ENCODE data around the gene VAV1. TPM values are rescaled to one million over a fixed set of nuclear protein-coding genes. Genes with fewer than 3 reads are reported as not detected.

The VAV1 gene
- total and polyA plus RNA-seq, 2 donors (not counting 3 experiments of a cell fraction or from before 2014, with no cell fraction given): not detected

DNA sequence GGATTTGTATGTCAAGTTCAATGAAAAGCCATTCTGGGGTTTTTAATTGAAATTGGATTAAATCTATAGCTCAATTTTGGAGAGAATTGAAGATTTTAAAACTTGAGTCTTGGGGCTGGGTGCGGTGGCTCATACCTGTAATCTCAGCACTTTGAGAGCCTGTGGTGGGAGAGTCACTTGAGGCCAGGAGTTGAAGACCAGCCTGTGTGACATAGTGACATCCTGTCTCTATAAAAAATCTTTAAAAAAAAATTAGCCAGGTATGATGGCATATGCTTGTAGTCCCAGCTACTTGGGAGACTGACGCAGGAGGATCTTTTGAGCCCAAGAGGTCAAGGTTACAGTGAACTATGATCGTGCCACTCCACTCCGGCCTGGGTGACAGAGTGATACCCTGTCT is 41.2 kb downstream of the VAV1 start:
- ChIA-PET CTCF (interaction anchor here (1.0 to 1.8 kb wide), 2 partner anchors 13 to 50 kb away, joined by 3 to 4 read pairs; no protein-coding TSS in a partner anchor), POLR2A (no interaction called here)
- H3K79me2 ChIP-seq (ENCODE audit: control insufficient read depth, insufficient read depth, low read length): no peaks in the 10 kb centered on the region
- intact Hi-C loops (cut with micrococcal nuclease) (no loop called here), dilution Hi-C loops (cut with MboI; ENCODE audit: extremely low pct_ligation_motif_present, low sequenced_read_pairs) (no loop called here)
- FAIRE-seq (no peak), DNase-seq (ENCODE audit: low read depth, low spot score) (no peak)
- H3K4me3 ChIP-seq (replicated peaks in 1 of 3; ENCODE audit: insufficient read depth in 1 of 3, low read depth in 1 of 3, low read length in 3 of 3): no peak overlapping the region
- H3K36me3 ChIP-seq (ENCODE audit: control insufficient read depth in 2 of 2, extremely low read depth in 1 of 2, insufficient read depth in 2 of 2, low read length in 2 of 2): no peaks in the 10 kb centered on the region
- H3K9me3 ChIP-seq (replicated peaks; ENCODE audit: control insufficient read depth, insufficient read depth, low read length): no peaks in the 10 kb centered on the region
- H3K4me2 ChIP-seq (ENCODE audit: insufficient read depth, low read length): no peak overlapping the region
- H3K9me1 ChIP-seq (replicated peaks; ENCODE audit: control insufficient read depth, extremely low read depth, insufficient read depth, low read length): no peaks in the 10 kb centered on the region
- H4K20me1 ChIP-seq (replicated peaks; ENCODE audit: control insufficient read depth, extremely low read depth, insufficient read depth, low read length): no peaks in the 10 kb centered on the region
- no peaks in the 10 kb centered on the region for H3K4me1 ChIP-seq (ENCODE audit: control insufficient read depth, extremely low read depth, insufficient read depth, low read length)
- TF ChIP-seq POLR2A (IDR thresholded peaks at IDR 0.05; ENCODE audit: low read depth, low read length): no peak
- TF ChIP-seq MYC (IDR thresholded peaks at IDR 0.05; ENCODE audit: low read depth, low read length): no peak
- TF ChIP-seq EZH2 (IDR thresholded peaks at IDR 0.05; ENCODE audit: borderline replicate concordance, low read depth, low read length, severe bottlenecking): no peak
- TF ChIP-seq, protein P1, sequence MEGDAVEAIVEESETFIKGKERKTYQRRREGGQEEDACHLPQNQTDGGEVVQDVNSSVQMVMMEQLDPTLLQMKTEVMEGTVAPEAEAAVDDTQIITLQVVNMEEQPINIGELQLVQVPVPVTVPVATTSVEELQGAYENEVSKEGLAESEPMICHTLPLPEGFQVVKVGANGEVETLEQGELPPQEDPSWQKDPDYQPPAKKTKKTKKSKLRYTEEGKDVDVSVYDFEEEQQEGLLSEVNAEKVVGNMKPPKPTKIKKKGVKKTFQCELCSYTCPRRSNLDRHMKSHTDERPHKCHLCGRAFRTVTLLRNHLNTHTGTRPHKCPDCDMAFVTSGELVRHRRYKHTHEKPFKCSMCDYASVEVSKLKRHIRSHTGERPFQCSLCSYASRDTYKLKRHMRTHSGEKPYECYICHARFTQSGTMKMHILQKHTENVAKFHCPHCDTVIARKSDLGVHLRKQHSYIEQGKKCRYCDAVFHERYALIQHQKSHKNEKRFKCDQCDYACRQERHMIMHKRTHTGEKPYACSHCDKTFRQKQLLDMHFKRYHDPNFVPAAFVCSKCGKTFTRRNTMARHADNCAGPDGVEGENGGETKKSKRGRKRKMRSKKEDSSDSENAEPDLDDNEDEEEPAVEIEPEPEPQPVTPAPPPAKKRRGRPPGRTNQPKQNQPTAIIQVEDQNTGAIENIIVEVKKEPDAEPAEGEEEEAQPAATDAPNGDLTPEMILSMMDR (IDR thresholded peaks at IDR 0.05; ENCODE audit: extremely low read depth in 1 of 2, insufficient read depth in 1 of 2, low read depth in 1 of 2, low read length in 2 of 2): no peak
- TF ChIP-seq POLR2AphosphoS5 (IDR thresholded peaks at IDR 0.05; ENCODE audit: insufficient read depth, low read depth, low read length): no peak
- TF ChIP-seq FOS (IDR thresholded peaks at IDR 0.05; ENCODE audit: borderline replicate concordance, insufficient read depth, low read length): no peak
- TF ChIP-seq JUN (IDR thresholded peaks at IDR 0.05; ENCODE audit: borderline replicate concordance, insufficient read depth, insufficient read length, low read depth): no peak
- TF ChIP-seq, protein P2, sequence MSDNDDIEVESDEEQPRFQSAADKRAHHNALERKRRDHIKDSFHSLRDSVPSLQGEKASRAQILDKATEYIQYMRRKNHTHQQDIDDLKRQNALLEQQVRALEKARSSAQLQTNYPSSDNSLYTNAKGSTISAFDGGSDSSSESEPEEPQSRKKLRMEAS (IDR thresholded peaks at IDR 0.05; ENCODE audit: insufficient read depth, insufficient read length): no peak
- no peak for TF ChIP-seq GATA2 (IDR thresholded peaks at IDR 0.05; ENCODE audit: insufficient read depth, insufficient read length, low read depth, low read length)
- no peak overlapping the region for H2AFZ ChIP-seq (ENCODE audit: low read depth, low read length)
- H3K27ac ChIP-seq (ENCODE audit: insufficient read depth, low read depth, low read length): no peak overlapping the region
- H3K9ac ChIP-seq (replicated peaks; ENCODE audit: extremely low read depth, insufficient read depth, low read length): no peak overlapping the region
- no TSS peak for BruUV-seq (replicated peaks)
- no peaks in the 10 kb centered on the region for H3K27me3 ChIP-seq (ENCODE audit: control insufficient read depth in 2 of 2, insufficient read depth in 2 of 2, low read length in 2 of 2)
